Vagina (tissue), 2 donors: Measurements from ENCODE around the gene GRXCR1.

Experiments used
- CTCF ChIP-seq, 3 experiments: fragments of 450-650 bp in 2 of 3; fragments of 200-600 bp in 1 of 3; sonication (generic) in 1 of 3; IDR thresholded peaks; one replicate each; pipeline ENCODE4 v1.5.1; 2017 to 2019; ENCODE audit warnings: antibody characterized with exemption in 3 of 3, mild to moderate bottlenecking in 2 of 3, moderate library complexity in 2 of 3
- POLR2A ChIP-seq, 2 donors: fragments of 450-650 bp; IDR thresholded peaks; one replicate each; pipeline ENCODE4 v1.6.1; 2017; ENCODE audit warnings: antibody characterized with exemption in 2 of 2, mild to moderate bottlenecking in 2 of 2, moderate library complexity in 2 of 2
- POLR2AphosphoS5 ChIP-seq, 2 donors: sonication (generic); formaldehyde crosslinking; IDR thresholded peaks; one replicate each; pipeline ENCODE4 v1.9.0; 2017; ENCODE audit warnings: antibody characterized with exemption in 2 of 2, mild to moderate bottlenecking in 2 of 2, low read depth in 1 of 2; ENCODE audit not compliant: insufficient read depth in 1 of 2

- TF ChIP-seq CTCF (IDR thresholded peaks at IDR 0.05), result no peak
- TF ChIP-seq POLR2AphosphoS5 (IDR thresholded peaks at IDR 0.05; ENCODE audit: insufficient read depth in 1 of 2, low read depth in 1 of 2), result no peak
- TF ChIP-seq POLR2A (IDR thresholded peaks at IDR 0.05), result no peak
These were observed 49.7 kb downstream of the GRXCR1 start for GRCh38 chr4:42942216-42942615.
